Measurements from ENCODE around the gene DENND2A. TPM values are rescaled to one million over a fixed set of nuclear protein-coding genes. Genes with fewer than 3 reads are reported as not detected.

DENND2A gene
- total and polyA plus RNA-seq, 11 donors: 4.6 to 17.9 (median 10.0) TPM

DNA sequence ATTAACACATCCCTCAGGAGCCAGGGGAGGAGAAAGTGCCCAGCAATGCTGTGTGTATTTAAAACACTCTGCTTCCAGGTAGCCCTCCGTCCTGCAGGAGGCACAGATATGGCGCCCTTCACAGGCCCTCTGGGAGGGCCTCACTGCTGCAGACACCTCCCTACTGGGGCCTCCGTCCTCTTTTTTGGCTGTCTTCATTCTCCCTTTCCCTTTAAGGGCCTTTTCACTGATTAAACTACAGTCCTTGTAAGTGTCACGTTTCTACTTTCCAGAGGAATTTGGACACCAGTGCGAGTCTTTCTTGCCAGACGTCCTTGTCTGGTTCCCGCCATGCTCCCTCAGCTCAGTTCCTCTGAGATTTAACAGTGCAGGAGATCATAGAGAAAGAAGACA is 121.6 kb downstream of the DENND2A start:
- Histone ChIP-seq H3K9me3 (no peaks in the 10 kb centered on the region), H3K4me3 (no peak overlapping the region), H3K4me1 (peaks cover 0 to 21% (median 15%) of the 10 kb centered on the region in 12 donors), H3K27ac (peak overlapping the region in 10 of 12 donors; percentile 1 to 68 (median 19)), H3K36me3 (peaks cover 0 to 55% (median 29%) of the 10 kb centered on the region in 9 donors), H3K27me3 (no peaks in the 10 kb centered on the region)
- WGBS, 4 donors: 48 to 60% (median 53%) methylated on average over 7 of the region's 7 CpGs
- no peak for TF ChIP-seq POLR2A (IDR thresholded peaks at IDR 0.05)
- TF ChIP-seq, protein P1, sequence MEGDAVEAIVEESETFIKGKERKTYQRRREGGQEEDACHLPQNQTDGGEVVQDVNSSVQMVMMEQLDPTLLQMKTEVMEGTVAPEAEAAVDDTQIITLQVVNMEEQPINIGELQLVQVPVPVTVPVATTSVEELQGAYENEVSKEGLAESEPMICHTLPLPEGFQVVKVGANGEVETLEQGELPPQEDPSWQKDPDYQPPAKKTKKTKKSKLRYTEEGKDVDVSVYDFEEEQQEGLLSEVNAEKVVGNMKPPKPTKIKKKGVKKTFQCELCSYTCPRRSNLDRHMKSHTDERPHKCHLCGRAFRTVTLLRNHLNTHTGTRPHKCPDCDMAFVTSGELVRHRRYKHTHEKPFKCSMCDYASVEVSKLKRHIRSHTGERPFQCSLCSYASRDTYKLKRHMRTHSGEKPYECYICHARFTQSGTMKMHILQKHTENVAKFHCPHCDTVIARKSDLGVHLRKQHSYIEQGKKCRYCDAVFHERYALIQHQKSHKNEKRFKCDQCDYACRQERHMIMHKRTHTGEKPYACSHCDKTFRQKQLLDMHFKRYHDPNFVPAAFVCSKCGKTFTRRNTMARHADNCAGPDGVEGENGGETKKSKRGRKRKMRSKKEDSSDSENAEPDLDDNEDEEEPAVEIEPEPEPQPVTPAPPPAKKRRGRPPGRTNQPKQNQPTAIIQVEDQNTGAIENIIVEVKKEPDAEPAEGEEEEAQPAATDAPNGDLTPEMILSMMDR (IDR thresholded peaks at IDR 0.05): no peak
- intact Hi-C loops (cut with DNase I): loop anchor here in 4 of 10 donors (2.0 to 5.0 kb wide), 3 partner anchors 42 to 136 kb away; partner anchors contain the start of gene MKRN1 (in 2 of the 4)
- ATAC-seq: peak in 2 of 4 donors; percentile 16 to 19
- no peak for DNase-seq

DNA sequence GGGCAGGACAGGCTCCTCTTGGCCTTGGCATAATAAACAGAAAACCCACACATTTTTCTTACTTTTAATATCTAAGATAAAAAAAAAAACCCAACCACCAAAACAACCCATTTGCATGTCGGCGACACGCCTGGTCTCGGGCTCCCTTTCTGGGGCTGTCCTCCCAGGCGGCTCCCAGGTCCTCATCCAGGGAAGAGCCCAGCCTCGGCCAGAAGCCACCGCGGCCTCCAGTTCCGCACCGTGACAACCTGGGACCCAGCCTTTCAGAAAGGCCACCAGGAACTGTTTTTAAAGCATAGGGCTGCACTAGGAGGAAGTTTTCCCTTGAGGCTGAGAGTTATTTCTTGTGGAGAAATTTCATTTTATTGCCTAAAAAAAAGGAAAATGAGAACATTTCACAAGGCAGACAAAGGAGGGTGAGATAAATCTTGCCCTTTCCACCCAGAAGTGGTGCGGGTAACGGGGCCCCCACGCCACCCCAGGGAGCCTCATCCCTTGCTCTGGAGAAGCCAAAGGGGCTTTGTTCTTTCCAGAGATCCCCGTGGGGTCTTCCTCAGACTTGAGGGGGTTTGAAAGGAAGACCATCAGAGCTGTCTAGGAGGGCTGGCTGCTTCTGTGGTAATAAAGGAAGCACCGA is 122.1 kb downstream of the DENND2A start:
- peak in 3 of 4 donors; percentile 16 to 32 (median 18) for ATAC-seq
- DNase-seq: no peak

DNA sequence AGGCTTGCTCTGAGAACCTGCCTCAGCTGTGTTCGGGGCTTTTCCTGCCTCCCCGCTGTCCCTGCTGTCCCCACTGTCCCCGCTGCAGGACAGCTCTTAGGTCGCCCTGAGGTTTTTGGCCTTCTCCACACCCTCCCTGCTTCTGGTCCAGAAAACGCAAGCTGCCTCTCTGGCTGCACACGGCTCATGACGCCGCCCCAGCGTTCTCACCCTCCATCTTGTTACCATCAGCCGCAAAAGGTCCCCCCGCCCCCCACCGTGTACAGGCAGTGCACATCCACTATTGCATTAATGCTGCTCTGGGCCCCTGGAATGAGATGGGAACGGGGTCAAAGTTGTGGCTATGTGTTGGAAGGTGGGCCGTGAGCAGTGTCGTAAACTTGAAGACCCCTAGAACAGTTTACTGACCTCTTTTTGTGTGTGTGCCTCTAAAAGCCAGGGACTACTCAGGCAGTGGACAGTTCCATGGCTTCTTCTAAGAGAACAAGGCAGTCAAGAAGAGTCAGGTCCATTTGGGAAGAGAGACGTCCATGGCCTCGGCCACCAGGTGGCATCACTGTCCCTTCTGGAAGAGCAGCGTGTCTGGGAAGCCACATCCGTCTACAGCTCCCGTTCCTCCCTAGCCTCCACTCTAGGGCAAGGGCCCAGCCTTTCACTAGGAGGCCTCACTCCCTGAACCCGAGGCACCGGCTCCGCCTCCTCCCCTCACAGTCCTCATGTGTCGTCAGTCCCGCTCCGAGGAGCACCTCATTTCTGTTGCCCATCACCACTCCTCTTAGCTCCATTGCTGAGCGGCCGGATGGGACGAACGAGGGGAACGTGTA is 122.9 kb downstream of the DENND2A start:
- intact Hi-C loops (cut with DNase I): loop anchor here (1.0 to 5.0 kb wide), 6 partner anchors 40 to 137 kb away; partner anchors contain the start of gene MKRN1 (in 2 of the 10)
- peak; percentile 86 to 94 (median 90) for DNase-seq
- no peaks in the 10 kb centered on the region for H3K27me3 ChIP-seq
- peaks cover 0 to 21% (median 15%) of the 10 kb centered on the region in 12 donors for H3K4me1 ChIP-seq
- TF ChIP-seq, protein P1 (IDR thresholded peaks at IDR 0.05): peak; percentile 78 to 93 (median 88)
- TF ChIP-seq POLR2A (IDR thresholded peaks at IDR 0.05): no peak
- 52 to 56% (median 56%) methylated on average over 31 of the region's 31 CpGs for WGBS, 4 donors
- H3K9me3 ChIP-seq: no peaks in the 10 kb centered on the region
- H3K4me3 ChIP-seq: no peak overlapping the region
- peaks cover 0 to 43% (median 24%) of the 10 kb centered on the region in 9 donors for H3K36me3 ChIP-seq
- peak overlapping the region in 8 of 12 donors; percentile 7 to 68 (median 28) for H3K27ac ChIP-seq
- ATAC-seq: peak; percentile 84 to 96 (median 95)

More for the DNA sequence above, 122.1 kb downstream of the DENND2A start:
- peaks cover 0 to 50% (median 29%) of the 10 kb centered on the region in 9 donors for H3K36me3 ChIP-seq
- no peaks in the 10 kb centered on the region for H3K27me3 ChIP-seq
- peaks cover 0 to 21% (median 15%) of the 10 kb centered on the region in 12 donors for H3K4me1 ChIP-seq
- H3K27ac ChIP-seq: peak overlapping the region in 9 of 12 donors; percentile 7 to 68 (median 22)
- TF ChIP-seq, protein P1 (IDR thresholded peaks at IDR 0.05): no peak
- TF ChIP-seq POLR2A (IDR thresholded peaks at IDR 0.05): no peak
- WGBS, 4 donors: 81 to 87% (median 83%) methylated on average over 15 of the region's 15 CpGs
- no peaks in the 10 kb centered on the region for H3K9me3 ChIP-seq
- no peak overlapping the region for H3K4me3 ChIP-seq
- intact Hi-C loops (cut with DNase I): loop anchor here (1.0 to 5.0 kb wide), 6 partner anchors 41 to 136 kb away; partner anchors contain the start of gene MKRN1 (in 2 of the 10)
